ENCODE results near the gene DAND5.

GRCh38 chr19:12996406-12997094, 27.2 kb downstream of the DAND5 start:
- no peak for TF ChIP-seq CTCF (IDR thresholded peaks at IDR 0.05; ENCODE audit: low read depth, low read length, poor library complexity, severe bottlenecking)
- TF ChIP-seq EZH2phosphoT487 (IDR thresholded peaks at IDR 0.05; ENCODE audit: borderline replicate concordance, low read length), result no peak
